Measurements from ENCODE around the gene HRH2. TPM values are rescaled to one million over a fixed set of nuclear protein-coding genes. Genes with fewer than 3 reads are reported as not detected.

The HRH2 gene
- total RNA-seq, 1 experiment from 2014 or later: not detected

DNA sequence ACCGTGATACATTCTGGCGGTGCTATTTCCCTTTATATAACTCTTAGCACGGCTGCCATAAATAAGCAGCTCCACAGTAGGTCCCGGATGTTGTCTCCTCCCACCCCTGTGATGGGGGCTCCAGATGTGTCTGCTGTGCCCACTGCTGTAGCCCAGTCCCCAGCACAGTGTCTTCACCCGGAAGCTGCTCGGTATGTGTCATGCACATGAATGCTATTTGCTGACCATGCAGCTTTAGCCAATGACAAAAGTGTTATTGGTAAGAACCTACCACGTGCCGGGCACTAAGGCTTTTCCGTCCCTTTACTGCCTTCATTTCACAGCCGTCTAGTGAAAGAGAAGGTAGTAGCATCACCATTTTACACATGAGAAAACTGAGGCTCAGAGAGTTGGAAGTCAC is 20.2 kb downstream of the HRH2 start:
- DNase-seq: no peak
- H3K27ac ChIP-seq: no peak overlapping the region
- no peaks in the 10 kb centered on the region for H3K9me3 ChIP-seq (ENCODE audit: insufficient read depth, low read depth)
- no peak overlapping the region for H3K4me2 ChIP-seq
- no peaks in the 10 kb centered on the region for H3F3A ChIP-seq (ENCODE audit: insufficient read depth, low read depth)
- ChIA-PET POLR2A (ENCODE audit: unreplicated experiment) (no interaction called here), CTCF (no interaction called here)
- no peaks in the 10 kb centered on the region for H3K36me3 ChIP-seq (ENCODE audit: low read depth)
- no peaks in the 10 kb centered on the region for H4K20me1 ChIP-seq (ENCODE audit: insufficient read depth)
- H3K9me2 ChIP-seq (ENCODE audit: insufficient read depth): no peaks in the 10 kb centered on the region
- no peak overlapping the region for H3K4me3 ChIP-seq
- intact Hi-C loops (cut with micrococcal nuclease; ENCODE audit: unreplicated experiment): no loop called here
- peaks cover 100% of the 10 kb centered on the region for H3K27me3 ChIP-seq (ENCODE audit: insufficient read depth, low read depth)
- no peaks in the 10 kb centered on the region for H3K4me1 ChIP-seq (replicated peaks; ENCODE audit: insufficient read depth)
- H2AFZ ChIP-seq: no peak overlapping the region
- no TSS peak for BruUV-seq (replicated peaks)
- no peaks in the 10 kb centered on the region for H3K79me2 ChIP-seq (ENCODE audit: low read depth)
- TF ChIP-seq, protein P1, sequence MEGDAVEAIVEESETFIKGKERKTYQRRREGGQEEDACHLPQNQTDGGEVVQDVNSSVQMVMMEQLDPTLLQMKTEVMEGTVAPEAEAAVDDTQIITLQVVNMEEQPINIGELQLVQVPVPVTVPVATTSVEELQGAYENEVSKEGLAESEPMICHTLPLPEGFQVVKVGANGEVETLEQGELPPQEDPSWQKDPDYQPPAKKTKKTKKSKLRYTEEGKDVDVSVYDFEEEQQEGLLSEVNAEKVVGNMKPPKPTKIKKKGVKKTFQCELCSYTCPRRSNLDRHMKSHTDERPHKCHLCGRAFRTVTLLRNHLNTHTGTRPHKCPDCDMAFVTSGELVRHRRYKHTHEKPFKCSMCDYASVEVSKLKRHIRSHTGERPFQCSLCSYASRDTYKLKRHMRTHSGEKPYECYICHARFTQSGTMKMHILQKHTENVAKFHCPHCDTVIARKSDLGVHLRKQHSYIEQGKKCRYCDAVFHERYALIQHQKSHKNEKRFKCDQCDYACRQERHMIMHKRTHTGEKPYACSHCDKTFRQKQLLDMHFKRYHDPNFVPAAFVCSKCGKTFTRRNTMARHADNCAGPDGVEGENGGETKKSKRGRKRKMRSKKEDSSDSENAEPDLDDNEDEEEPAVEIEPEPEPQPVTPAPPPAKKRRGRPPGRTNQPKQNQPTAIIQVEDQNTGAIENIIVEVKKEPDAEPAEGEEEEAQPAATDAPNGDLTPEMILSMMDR (conservative IDR thresholded peaks at IDR 0.05): no peak
- no peak for TF ChIP-seq EZH2 (IDR thresholded peaks at IDR 0.05; ENCODE audit: low read depth)

DNA sequence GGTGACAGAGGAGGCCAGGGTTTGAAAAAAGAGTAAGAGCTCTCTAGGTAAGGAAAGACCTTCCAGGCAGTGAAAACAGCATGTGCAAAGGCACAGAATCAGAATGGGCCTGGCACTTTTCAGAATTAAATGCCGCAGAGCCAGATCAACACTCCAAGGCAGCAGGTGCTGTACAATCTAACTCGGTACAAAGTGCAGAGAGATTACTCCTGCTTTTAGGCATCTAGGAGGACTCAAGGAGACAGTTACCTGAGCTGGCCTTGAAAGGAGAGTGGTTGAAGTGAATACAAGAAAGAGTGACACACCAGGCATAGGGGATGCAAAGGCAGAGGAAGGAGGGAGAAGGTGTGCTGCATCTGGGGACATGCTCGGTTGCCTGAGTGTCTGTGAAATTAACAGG is 21.5 kb downstream of the HRH2 start:
- TF ChIP-seq EZH2 (IDR thresholded peaks at IDR 0.05; ENCODE audit: low read depth): no peak
- TF ChIP-seq, protein P1 (conservative IDR thresholded peaks at IDR 0.05): no peak
- no peaks in the 10 kb centered on the region for H3K9me2 ChIP-seq (ENCODE audit: insufficient read depth)
- intact Hi-C loops (cut with micrococcal nuclease; ENCODE audit: unreplicated experiment): no loop called here
- no peaks in the 10 kb centered on the region for H3K36me3 ChIP-seq (ENCODE audit: low read depth)
- H2AFZ ChIP-seq: no peak overlapping the region
- no peak overlapping the region for H3K4me2 ChIP-seq
- H3K4me1 ChIP-seq (replicated peaks; ENCODE audit: insufficient read depth): no peaks in the 10 kb centered on the region
- H3K27me3 ChIP-seq (ENCODE audit: insufficient read depth, low read depth): peaks cover 100% of the 10 kb centered on the region
- H3K4me3 ChIP-seq: no peak overlapping the region
- no TSS peak for BruUV-seq (replicated peaks)
- no peaks in the 10 kb centered on the region for H3F3A ChIP-seq (ENCODE audit: insufficient read depth, low read depth)
- H3K27ac ChIP-seq: no peak overlapping the region
- ChIA-PET CTCF (no interaction called here), POLR2A (ENCODE audit: unreplicated experiment) (no interaction called here)
- no peaks in the 10 kb centered on the region for H4K20me1 ChIP-seq (ENCODE audit: insufficient read depth)
- no peaks in the 10 kb centered on the region for H3K9me3 ChIP-seq (ENCODE audit: insufficient read depth, low read depth)
- no peaks in the 10 kb centered on the region for H3K79me2 ChIP-seq (ENCODE audit: low read depth)
- no peak for DNase-seq

DNA sequence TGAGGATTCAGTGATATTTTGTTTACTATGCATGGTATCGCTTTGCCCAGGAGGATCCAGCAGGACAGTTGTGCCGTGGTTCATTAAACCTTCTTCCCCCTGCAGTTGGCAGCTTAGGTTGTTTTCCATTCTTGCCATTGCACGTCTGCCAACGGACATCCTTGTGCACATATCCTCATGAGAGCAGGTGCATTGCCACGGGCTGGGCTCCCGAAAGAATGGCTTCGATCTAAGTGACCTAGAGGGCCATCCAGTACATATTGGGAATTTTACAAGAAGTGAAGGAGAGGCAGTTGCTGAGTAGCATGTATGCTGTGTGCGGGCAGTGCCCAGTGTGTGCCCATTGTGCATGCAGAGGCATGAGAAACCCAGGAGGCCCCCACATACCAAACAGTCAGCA is 22.1 kb downstream of the HRH2 start:
- Histone ChIP-seq H3K4me1 (replicated peaks; ENCODE audit: insufficient read depth) (no peaks in the 10 kb centered on the region), H3K27ac (no peak overlapping the region), H3K4me2 (no peak overlapping the region), H3K4me3 (no peak overlapping the region), H3F3A (ENCODE audit: insufficient read depth, low read depth) (no peaks in the 10 kb centered on the region), H3K9me2 (ENCODE audit: insufficient read depth) (no peaks in the 10 kb centered on the region), H3K9me3 (ENCODE audit: insufficient read depth, low read depth) (no peaks in the 10 kb centered on the region), H3K27me3 (ENCODE audit: insufficient read depth, low read depth) (peaks cover 100% of the 10 kb centered on the region), H3K36me3 (ENCODE audit: low read depth) (no peaks in the 10 kb centered on the region), H3K79me2 (ENCODE audit: low read depth) (no peaks in the 10 kb centered on the region), H4K20me1 (ENCODE audit: insufficient read depth) (no peaks in the 10 kb centered on the region), H2AFZ (no peak overlapping the region)
- CTCF ChIA-PET: no interaction called here
- POLR2A ChIA-PET (ENCODE audit: unreplicated experiment): no interaction called here
- no TSS peak for BruUV-seq (replicated peaks)
- TF ChIP-seq EZH2 (IDR thresholded peaks at IDR 0.05; ENCODE audit: low read depth): no peak
- TF ChIP-seq, protein P1 (conservative IDR thresholded peaks at IDR 0.05): no peak
- intact Hi-C loops (cut with micrococcal nuclease; ENCODE audit: unreplicated experiment): no loop called here
- no peak for DNase-seq

Data from PC-9 (cell line).